Skin epidermis (tissue), 12 donors: ENCODE results near the gene SLC38A10.
A peak's percentile ranks its signal among the peaks of the same experiment; 100 is the strongest.

ENCODE experiments used
- H3K27ac ChIP-seq, 21 experiments: fragments of 200-600 bp; sonication (generic) in 11 of 21; one replicate each; pipeline ENCODE4 v1.5.0; 2020; ENCODE audit warnings: mild to moderate bottlenecking in 3 of 21, inconsistent platforms in 2 of 21, moderate library complexity in 2 of 21
- H3K4me3 ChIP-seq, 7 experiments: fragments of 200-600 bp; sonication (generic) in 2 of 7; one replicate each; pipeline ENCODE4 v1.5.0; 2020; ENCODE audit warnings: inconsistent platforms in 2 of 7, mild to moderate bottlenecking in 2 of 7, moderate library complexity in 1 of 7

The SLC38A10 gene

DNA sequence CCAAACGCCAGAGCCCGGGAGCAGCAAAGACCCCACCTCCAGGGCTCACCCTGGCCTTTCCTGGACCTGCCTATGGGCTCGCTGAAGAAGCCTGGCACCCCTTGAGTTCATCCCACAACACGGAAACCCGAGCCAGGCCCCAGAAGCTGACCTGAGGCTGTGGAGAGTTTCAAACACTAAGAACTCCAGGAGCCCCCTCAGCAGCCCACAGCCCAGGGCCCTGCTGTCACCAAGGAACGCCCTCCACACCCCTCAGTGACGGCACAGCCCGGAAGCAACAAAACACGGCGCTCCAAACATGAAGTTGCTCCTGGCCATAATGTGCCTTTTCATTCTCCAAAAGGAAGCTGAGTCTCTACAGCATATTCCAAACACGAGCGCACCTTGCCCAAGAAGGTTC is 9.2 kb downstream of the SLC38A10 start:
- Histone ChIP-seq H3K27ac (peak overlapping the region in 20 of 21 experiments; percentile 55 to 90 (median 79)), H3K4me3 (peak overlapping the region in 4 of 7 experiments; percentile 18 to 33 (median 30))

DNA sequence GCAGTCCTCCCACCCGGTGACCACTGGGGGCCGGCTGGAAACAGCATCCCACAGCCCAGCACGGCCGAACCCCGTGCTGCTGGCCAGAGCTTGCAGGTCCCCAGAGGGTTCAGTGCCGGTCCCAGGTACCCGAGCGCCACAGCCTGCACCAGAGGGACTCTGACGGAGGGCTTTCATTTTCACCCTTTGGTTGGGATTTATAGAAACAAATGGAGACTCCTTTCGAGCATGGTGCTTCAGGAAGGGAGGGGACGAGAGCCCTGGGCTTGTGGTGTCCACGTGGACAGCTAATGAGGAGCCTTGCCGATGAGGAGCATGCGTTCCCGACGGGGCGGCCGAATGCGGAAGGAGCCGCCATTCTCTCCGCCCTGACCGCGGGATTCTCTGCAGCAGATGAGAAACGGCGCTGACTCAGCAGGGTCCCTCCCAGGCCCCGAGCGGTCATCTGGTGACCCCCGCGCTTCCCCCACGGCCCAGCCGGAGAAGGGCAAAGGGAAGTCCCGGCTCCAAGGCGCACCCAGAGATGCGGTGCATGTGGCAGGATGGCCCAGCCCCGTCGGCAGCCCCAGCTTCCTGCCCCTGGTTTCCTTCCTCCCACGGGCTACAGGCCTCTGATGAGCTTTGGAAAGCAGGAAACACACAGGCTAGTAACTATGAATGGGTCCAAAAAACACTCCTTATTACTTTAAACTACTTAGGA is 9.8 kb downstream of the SLC38A10 start:
- Histone ChIP-seq H3K27ac (peak overlapping the region in 20 of 21 experiments; percentile 55 to 90 (median 79)), H3K4me3 (peak overlapping the region; percentile 17 to 35 (median 27))

DNA sequence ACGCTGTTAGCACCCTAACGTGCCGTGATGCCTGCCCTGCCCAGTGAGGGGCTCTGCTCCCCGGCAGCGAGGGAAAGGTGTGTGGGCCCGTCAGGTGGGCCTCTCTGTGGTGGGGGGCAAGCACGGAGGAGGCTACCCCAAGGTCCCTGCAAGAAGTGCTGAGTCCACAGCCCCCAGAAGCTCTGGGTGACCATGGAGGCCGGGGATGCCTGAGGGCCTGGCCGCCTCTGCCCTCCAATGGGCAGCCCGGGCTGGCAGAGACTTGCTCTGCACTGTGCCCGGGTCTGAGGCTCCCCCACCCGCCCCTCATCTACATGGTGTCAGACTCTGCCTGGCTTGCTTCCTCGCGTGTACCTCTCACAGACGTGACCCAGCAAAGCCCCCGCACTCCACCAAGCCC is 12.2 kb downstream of the SLC38A10 start:
- Histone ChIP-seq H3K4me3 (no peak overlapping the region), H3K27ac (no peak overlapping the region)

DNA sequence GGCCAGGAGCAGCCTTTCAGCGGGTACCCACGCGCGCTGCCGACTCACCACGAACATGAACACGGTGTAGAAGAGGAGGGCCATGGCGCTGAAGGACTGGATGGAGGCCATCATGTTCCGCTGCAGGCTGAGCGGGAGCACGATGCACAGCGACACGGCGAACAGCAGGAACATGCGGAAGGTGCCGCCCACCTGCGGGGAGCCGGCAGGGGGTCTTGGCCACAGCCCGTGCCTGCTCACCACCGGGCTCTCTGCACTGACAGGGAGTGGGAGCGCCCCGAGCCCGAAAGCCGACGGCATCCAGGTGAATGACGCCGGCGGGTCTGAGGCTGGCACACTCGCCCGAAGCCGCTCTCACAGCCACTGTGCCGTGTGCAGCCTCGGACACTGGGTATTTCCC is 13.0 kb downstream of the SLC38A10 start:
- Histone ChIP-seq H3K27ac (no peak overlapping the region), H3K4me3 (no peak overlapping the region)

DNA sequence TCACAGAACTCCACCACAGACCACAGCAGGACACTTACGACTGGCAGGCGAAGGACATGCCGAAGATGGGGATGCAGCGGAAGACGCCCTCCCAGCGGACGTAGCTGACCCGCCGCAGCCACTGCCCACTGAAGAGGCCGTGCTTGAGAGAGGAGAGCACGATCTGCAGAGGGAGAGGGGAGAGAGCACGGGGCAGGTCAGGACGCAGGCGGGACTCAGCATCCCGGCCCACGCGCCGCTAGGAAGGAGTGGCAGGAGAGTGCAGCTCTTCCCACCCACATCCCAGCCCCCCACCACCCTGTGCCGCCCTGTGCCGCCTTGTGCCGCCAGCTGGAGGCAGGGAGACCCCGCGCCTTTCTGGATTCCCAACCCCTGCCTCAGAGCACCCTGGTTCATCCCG is 14.5 kb downstream of the SLC38A10 start:
- Histone ChIP-seq H3K27ac (no peak overlapping the region), H3K4me3 (no peak overlapping the region)

DNA sequence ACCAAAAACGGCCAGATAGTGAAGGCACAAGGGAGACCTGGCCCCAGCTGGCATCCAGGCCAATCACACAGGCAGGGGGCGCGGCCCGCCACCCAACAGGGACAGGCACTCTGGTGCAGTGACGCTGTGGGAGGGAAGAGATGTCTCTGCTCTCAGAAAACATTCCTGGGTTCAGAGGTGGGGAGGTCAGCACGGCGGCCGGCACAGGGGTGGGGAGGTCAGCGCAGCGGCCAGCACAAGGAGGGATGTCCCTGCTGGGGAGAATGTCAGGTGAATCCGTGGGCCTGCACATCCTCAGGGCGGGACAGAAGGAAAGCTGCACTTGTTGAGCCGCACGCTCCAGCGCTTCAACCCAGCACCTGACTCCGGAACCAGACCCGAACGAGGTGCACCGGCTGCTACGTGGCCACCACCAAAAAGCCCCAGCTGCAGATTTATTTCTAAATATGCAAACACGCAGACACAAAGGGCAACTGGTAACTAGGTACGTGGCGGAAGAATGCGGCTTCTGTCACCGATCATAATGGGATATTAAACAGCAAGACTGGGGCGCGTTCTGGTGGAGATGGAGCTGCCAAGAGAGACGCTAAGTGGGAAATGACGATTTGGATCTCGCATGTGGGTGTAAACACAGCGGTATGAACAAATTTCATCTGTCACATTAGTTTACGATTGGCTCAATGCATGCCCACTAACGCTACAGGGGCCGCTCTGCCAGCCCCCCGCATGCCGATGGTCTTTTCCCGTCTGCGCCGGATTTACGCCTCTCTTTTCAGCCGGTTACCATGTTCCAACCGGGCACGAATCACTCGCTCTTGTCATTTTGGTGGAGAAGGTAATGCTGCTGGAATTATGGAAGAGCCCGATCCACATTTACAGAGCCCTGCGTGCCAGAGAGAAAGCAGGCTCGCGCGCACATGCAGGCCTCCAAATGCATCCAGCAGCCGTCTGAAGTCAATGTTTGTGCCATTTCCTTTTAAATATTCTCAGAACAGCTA is 15.5 kb downstream of the SLC38A10 start:
- Histone ChIP-seq H3K27ac (no peak overlapping the region), H3K4me3 (no peak overlapping the region)

DNA sequence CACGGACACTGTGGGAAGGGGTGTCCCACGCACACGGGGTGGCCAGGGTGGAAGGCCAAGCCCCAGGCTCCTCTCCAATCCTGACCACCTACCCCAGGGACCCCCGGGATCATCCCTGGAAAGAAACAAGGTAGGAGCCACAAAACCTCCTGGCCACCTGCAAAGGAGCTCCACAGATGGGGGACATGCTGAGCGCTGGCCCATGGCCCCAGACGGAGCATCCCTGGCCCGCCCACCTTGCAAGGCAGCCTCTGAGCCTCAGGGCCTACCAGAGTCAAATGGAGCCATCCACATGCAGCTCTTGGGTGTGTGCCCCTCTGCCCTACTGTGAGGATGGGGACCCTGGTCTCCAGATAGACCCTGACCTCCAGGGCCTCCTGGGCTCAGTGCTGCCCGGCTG is 16.3 kb downstream of the SLC38A10 start:
- Histone ChIP-seq H3K4me3 (no peak overlapping the region), H3K27ac (no peak overlapping the region)

DNA sequence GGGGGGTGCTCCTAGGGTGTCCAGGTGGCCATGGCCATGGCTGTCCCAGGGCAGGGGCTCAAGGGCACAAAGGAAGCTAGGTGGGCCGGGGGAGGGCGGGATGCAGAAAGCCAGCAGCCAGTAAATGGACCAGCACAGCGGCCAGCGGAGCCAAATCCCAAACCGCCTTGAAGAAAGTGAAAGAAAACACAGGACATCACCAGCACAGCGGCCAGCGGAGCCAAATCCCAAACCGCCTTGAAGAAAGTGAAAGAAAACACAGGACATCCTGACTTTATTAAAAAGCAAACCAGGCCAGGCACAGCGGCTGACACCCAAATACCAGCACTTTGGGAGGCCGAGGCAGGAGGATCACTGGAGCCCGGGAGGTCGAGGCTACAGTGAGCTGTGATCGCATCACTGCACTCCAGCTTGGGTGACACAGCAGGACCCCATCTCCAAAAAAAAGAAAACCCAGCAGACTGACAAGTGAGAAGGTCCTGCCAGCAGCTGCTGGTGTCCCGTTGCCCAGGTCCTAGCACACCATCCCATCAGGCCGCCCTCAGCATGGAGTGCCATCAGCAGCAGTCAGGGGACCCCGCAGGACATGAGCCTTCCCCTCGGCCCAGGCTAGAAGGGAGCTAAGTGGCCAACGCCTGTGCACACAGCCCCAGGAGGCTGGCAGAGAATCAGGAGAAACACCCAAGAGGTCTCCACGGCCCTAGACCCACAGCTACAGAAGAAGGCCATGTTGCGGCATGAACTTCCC is 17.0 kb downstream of the SLC38A10 start:
- H3K27ac ChIP-seq, result no peak overlapping the region
- H3K4me3 ChIP-seq, result no peak overlapping the region

DNA sequence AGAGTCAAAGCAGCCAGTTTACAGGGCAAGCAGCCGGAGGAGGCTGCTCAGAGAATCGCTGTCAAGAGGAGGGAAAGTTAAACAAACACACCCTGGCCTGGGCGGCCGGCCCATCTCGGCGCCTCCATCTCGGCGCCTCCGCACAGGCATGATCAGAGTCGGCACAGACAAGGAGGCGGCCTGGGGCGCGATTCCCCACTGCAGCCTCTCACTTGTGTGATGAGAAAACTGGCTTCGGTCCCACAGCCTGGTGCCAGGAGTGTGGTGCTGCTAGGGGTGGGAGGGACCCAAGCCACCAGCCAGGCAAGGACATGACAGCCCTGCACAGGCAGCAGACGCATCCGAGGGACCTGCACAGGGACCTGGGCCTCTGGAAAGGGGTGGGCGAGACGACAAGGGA is 17.7 kb downstream of the SLC38A10 start:
- Histone ChIP-seq H3K4me3 (no peak overlapping the region), H3K27ac (no peak overlapping the region)

DNA sequence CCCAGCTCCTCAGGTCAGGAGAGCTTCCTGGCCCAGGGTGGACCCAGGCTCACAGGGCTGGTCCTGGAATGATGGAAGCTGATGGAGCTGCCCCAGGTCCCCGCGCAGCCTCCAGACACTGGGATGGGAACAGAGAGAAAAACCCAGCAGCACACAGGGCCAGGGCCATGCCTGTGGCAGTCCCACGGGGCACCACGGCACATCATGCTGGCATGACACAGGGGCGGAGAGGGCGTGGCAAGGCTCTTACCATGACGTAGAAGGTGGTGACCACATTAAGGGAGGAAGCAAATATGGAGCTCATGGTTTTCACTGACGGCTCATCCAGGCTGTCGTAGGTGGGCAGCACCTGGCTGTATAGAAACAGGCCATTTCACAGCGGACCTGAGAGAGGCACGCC is 18.3 kb downstream of the SLC38A10 start:
- no peak overlapping the region for H3K27ac ChIP-seq
- H3K4me3 ChIP-seq, result no peak overlapping the region

DNA sequence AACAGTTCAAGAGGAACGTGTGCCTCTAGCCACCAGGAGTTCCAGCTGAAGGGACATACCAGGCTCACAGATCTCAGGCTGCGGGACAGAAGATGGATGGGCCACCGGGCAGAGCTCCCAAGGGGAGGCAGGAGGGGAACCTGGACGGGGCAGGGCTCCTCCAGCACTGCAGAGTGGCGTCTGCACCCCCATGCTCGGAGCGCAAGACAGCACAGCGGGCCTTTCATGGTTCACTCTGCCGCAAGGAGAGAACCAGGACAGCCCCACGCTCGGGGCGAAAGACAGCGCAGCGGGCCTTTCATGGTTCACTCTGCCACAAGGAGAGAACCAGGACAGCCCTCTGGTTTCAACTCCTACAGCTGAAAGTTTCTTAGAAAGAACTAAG is 20.6 kb downstream of the SLC38A10 start:
- H3K27ac ChIP-seq, result no peak overlapping the region
- H3K4me3 ChIP-seq, result no peak overlapping the region

DNA sequence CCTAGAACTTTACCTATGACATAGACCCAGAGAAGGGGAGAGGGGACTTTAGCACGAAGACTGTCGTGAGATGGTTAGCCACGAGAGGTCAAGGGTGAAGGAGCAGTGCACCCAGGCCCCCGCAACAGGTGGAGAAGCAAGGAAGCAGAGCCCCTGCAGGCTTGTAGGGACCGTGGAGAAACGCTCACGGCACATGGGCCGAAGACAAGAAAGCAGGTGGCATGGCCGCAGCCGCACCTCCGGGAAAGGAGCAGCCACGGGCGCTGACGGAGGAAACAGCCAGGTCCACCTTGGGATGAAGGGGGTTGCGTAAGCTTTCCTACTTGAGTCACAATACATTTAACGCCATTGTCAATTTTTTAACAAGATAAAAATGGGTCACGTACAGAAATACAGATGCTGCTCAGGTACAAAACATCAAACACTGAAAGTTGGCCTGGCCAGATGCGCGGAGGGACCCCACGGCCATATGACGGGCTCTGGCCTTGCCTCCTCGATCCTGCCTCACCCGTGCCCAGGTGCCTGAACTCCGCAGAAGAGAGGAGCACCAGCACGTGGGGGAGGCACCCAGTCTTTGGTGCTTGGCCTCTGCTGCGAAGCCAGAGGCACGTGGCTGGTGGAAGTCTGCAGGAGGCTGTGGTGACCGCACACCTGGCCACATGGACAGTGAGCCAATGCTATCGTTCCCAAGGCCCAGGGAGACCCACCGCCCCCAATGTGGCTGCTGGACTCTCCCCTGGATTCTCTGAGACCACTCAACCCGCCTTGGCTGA is 21.2 kb downstream of the SLC38A10 start:
- no peak overlapping the region for H3K4me3 ChIP-seq
- no peak overlapping the region for H3K27ac ChIP-seq

DNA sequence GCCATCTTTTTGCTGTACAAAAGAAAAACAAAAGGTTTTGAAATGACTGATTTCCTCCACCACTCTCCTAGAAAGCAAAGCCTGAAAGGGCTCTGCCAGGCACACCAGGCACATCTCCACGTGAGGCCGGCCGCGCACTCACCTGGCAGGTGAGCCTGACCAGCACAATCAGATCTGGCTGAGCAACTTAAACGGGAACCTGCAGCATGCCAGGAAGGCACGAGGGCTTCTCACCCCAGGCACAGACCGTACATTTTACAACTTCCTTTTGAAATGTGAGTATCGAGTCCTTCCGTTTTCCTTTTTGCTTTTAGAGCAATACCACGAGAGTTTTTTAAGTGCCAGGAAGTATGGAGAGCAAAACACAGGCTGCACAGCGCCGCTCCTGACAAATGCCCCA is 22.5 kb downstream of the SLC38A10 start:
- Histone ChIP-seq H3K4me3 (no peak overlapping the region), H3K27ac (no peak overlapping the region)

DNA sequence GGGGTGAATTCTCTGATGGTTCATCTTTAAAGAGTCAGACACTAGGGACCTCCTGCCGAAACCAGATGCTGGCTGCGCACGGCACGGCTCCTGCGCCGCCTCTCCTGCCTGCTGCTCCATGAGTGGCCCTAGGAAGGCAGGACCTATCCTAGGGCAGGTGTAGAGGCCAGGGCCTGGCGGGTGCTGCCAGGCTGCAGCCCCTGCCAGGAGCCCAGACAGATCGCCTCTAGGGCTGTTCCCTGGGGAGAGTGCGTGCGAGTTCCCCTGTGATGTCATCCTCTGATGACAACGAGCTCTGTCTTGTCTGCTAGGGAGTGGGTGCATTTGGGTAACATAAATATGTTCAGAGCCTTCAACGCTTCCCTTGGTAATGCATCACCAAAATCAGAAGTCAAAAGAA is 23.9 kb downstream of the SLC38A10 start:
- H3K4me3 ChIP-seq, result no peak overlapping the region
- H3K27ac ChIP-seq, result no peak overlapping the region

DNA sequence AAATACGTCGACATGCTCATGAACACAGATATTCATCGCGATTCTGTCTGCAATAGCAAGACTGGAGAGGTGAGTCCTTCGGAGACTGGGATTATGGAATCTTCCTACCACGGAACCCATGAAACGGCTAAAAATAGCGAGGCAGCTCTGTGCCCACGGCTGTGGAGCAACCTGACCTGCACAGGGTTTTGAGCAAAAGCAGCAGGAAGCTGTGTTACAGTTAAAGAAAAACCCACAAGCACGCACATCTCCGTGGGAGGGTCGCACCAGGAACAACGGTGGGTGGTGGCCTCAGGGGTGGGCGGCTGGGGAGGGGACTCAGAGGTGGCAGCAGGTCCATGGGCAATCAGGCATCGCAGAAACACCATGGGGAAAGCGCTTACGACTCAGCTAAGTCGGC is 24.8 kb downstream of the SLC38A10 start:
- Histone ChIP-seq H3K4me3 (no peak overlapping the region), H3K27ac (no peak overlapping the region)

DNA sequence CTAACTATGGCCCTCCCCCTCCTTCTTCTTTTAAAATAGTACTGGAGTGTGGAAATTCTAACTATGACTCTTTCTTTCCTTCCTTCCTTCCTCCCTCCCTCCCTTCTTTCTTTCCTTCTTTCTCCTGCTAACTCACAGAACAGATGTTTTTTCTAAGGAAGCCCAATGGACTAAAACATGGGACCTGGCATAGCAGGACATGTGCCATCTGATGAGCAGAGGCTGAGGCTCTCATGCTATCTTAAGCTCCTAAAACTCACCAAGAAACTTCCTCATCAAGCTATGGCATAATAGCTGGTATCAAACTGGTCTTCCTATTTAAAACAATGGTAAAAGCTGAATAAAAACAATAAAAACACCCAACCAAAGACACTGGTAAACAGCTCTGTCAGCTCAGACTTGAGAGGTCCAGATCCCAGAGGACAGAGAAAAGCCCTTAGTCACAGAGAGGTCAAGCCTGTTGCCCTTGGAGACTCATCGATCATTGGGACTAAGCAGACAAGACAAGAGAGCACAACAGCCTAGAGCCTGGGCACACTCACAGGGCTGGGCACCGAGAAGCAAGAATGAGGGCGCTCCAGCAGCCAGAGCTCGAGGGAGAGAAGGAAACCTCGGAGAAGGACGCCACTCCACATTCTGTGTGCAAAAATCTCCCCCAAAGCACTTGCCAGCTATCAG is 27.6 kb downstream of the SLC38A10 start:
- H3K4me3 ChIP-seq, result no peak overlapping the region
- H3K27ac ChIP-seq, result no peak overlapping the region

DNA sequence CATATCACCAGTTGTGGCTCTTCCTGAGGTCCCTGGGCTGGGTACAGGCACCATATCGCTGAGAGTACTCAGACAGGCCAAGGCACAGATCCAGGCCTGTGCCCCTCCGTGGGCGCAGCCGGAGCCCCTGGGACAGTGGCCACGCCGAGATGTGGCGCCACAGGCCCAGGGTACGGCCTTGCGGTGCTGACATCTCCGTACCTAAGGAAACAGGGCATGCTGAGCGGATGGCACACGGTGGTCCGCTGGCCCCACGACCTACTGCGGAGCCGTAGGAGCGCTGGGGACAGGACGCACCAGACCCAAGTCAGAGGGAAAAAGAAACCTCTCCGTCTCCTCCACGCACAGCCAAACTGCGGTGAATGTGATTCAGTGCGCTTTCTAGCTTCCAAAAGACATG is 29.5 kb downstream of the SLC38A10 start:
- Histone ChIP-seq H3K4me3 (no peak overlapping the region), H3K27ac (no peak overlapping the region)

DNA sequence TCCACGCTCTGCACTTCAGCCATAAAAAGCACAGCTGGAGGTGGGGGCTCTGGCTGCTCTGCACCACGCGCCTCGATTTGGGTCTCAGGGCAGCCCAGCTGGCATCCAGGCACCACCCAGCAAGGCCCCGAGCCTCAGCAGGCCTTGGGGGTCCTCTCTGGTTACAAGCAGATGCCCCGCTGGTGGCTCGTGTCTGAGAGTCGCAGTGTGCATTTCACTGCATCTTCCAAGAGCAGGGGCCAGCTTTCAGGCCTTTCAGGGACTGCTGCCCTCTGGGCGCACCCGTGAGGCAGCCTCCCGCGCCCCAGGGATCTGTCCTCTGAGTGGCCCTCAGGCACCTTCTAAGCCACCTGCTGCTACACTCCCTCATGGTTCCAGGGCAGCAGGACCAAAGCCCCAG is 30.5 kb downstream of the SLC38A10 start:
- Histone ChIP-seq H3K27ac (no peak overlapping the region), H3K4me3 (no peak overlapping the region)
